NCI-H2196 treated with DMSO at 0.1 percent for 48 hours (cell line): Measurements from ENCODE around the gene SLC9B1.
"Not testable (repeated sequence)": the region's sequence is repeated elsewhere in the genome, so short reads cannot be mapped to it uniquely, and the experiment has no call there.

ENCODE experiments used
- DNase-seq: peaks from one replicate; lab custom pipeline; 2025; ENCODE audit not compliant: unreplicated experiment; lab: John Stamatoyannopoulos, UW

The SLC9B1 gene

DNA sequence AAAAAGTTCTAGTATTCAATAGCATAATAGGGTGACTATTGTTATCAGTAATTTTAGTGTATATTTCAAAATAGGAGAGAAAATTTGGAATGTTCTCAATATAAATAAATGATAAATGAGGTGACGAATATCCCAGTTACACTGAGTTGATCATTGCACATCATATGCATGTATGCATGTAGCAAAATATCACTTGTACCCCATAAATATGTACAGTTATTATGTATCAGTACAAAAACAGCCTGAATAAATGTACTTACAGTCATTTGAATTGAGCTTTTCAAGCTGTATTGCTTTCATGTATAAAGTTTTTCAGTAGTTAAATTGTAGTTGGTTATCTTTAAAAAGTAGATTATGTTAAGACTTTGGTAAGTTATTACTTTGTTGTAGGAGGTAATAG lies 138.2 kb downstream of the SLC9B1 start:
- DNase-seq, result no peak

GRCh38 chr4:102878901-102879300 lies 140.6 kb downstream of the SLC9B1 start:
- no peak for DNase-seq

GRCh38 chr4:102878349-102878748 lies 141.2 kb downstream of the SLC9B1 start:
- DNase-seq, result not testable (repeated sequence)

DNA sequence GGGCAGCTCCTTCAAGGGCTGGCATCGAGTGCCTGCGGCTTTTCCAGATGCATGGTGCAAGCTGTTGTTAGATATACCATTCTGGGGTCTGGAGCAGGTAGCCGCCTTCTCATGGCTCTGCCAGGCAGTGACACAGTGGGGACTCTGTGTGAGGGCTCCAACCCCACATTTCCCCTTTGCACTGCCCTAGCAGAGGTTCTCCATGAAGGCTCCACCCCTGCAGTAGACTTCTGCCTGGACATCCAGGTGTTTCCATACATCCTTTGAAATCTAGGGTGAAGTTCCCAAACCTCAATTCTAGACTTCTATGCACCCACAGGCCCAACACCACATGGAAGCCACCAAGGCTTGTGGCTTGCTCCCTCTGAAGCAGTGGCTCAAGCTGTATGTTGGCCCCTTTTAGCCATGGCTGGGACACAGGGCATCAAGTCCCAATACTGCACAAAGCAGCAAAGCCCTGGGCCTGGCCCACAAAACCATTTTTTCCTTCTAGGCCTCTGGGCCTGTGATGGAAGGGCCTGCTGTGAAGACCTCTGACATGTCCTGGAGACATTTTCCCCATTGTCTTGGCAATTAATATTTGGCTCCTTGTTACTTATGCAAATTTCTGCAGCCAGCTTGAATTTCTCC lies 141.9 kb downstream of the SLC9B1 start:
- DNase-seq, result not testable (repeated sequence)

- no peak for DNase-seq
These were observed 147.7 kb downstream of the SLC9B1 start for GRCh38 chr4:102871772-102872171.

- DNase-seq, result no peak
These were observed 149.8 kb downstream of the SLC9B1 start for GRCh38 chr4:102869569-102870197.

DNA sequence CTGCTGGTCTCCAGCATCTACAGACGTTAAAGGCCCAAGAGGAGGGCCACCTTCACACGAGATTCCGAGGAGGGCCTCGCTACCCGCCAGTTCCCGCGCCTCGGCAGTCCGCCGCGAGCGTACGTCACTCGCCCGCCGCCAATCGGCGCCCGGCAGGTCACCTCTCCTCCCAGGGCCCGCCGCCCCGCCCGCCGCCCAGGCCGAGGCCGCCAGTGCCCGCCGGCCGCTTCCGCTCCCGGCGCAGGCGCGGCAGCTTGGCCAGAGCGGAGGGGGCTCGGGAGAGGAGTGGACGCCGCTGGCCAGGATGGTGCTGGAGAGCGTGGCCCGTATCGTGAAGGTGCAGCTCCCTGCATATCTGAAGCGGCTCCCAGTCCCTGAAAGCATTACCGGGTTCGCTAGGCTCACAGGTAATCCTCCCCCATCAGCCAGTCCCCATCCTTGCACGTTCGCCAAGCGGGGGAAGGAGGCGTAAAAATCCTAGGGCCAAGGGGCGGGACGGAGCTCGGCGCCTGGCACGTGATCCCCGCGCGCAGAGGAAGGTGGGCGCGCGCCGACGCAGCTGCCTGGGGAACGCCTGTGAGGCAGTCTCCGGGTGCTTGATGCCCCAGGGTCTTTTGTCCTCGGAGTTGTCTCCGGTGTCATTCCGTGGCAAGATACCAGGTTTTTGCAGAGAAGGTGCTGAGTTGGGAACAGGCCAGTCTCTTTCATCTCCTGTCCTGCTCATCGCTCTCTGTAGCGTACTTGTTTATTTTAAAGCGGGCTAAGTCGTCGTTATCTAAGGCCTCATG lies 150.5 kb downstream of the SLC9B1 start, which contains the start of gene CISD2:
Gene CISD2, plus strand, starts transcription at position 212 of the 788 bp plus-strand sequence. Its CDS starts 93 bp downstream, at position 305.
- peak; percentile 68 for DNase-seq

GRCh38 chr4:102868153-102868780 lies 151.2 kb downstream of the SLC9B1 start:
- DNase-seq, result no peak

DNA sequence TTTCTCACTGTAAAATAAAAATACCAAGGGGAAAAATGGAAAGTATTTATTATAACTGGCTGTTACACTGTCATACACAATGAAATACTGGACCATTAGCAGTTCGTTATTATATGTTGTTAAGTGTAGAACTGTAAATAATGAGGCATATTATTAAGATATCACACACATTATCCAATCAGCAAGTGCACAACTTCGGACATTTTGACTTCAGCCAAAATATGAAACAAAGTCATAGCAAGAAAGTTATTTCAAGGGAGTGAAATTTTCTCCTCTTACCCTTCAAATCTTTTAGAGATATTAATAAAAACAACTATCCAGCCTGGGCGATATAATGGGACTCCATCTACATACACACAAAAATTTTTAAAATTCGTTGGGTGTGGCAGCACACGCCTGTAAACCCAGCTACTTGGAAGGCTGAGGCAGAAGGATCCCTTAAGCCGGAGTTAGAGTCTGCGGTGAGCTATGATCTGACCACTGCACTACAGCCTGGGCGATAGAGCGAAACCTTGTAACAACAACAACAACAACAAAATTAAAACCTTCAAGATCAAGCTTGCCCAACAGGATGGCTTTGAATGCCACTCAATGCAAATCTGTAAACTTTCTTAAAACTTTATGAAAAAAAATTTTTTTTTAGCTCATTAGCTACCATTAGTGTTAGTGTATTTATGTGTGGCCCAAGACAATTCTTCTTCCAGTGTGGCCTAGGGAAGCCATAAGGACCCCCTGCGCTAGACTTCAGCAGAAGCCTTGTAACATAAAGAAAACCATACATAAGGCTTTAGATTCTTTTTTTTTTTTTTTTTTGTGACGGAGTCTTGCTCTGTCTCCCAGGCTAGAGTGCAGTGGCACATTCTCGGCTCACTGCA lies 152.0 kb downstream of the SLC9B1 start:
- DNase-seq, result no peak

- DNase-seq, result not testable (repeated sequence)
These were observed 154.2 kb downstream of the SLC9B1 start for GRCh38 chr4:102865327-102865726.

GRCh38 chr4:102862747-102863146 lies 156.8 kb downstream of the SLC9B1 start:
- no peak for DNase-seq

- DNase-seq, result no peak
These were observed 157.5 kb downstream of the SLC9B1 start for GRCh38 chr4:102862016-102862415.

DNA sequence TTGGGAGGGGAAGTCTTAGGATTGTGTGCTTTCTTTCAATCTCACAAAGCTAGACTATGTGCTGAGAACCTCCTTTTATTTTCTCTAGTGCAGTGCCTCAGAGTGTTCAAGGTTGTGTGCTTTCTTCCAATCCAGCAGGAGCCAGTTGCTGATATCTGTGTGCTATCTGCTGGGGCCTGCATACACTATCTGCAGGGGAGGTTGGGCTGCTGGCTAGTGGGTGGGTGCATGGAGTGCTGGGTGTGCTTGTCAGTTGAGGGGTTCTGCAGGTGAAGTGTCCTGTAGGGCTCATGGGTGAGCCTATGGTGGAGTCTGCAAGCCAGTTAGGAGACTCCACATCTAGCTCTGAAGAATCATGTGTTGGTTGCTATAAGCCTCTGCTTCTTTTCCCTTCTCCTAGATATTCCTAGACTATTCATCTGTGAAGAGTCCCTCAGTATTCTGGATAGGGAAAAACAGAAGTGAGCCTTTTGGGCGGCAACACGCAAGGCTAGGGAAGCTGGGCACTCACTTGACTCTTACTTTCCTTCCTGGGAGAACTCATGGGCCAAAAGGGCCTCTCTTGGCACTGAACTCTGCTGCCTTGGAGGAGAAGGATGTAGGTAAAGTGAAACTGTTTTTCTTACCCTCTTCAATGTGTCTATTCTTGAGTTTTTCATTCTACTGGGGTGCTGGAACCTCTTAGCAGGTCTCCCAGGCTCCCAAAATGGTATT lies 158.7 kb downstream of the SLC9B1 start:
- DNase-seq, result no peak

DNA sequence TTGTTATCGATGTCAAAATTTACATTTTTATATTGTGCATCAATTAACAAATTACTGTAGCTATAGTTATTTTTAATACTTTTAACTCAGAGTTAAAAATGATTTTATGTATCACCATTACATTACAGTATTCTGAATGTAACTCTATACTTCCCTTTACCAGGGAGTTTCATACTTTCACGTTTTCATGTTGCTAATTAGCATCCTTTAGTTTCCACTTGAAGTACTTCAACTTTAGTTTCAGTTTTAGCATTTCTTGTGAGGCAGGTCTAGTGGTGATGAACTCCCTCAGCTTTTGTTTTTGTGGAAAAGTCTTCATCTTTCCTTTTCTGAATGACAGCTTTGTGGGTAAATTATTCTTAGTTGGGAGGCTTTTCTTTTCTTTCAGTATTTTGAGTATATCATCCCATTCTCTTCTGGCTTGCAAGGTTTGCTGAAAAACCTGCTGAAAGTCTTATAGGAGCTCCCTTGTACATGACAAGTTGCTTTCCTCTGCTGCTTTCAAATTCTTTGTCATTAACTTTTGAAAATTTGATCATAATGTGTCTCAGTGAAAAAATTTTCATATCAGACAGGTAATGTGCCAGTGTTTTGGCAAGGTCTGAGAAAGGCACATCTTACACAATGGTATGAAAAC lies 160.6 kb downstream of the SLC9B1 start:
- no peak for DNase-seq
